ENCODE data around the gene SPACA6. TPM values are rescaled to one million over a fixed set of nuclear protein-coding genes. Genes with fewer than 3 reads are reported as not detected.

SPACA6 gene
- total and polyA plus RNA-seq, 9 of the 15 experiments (the other 6 are each of a cell fraction or from before 2014, with no cell fraction given) = 1.3 to 17.3 (median 6.2) TPM

- TF ChIP-seq ZNF609 (CRISPR knock-in tag; IDR thresholded peaks at IDR 0.05; ENCODE audit: borderline replicate concordance) (no peak), THRB (CRISPR knock-in tag; conservative IDR thresholded peaks at IDR 0.05) (no peak)
These were observed 42.8 kb downstream of the SPACA6 start (continued) for GRCh38 chr19:51735759-51736449.

- H3K27me3 ChIP-seq (ENCODE audit: control insufficient read depth in 2 of 2, insufficient read depth in 2 of 2, low read length in 2 of 2) = peaks cover 0 to 29% of the 10 kb centered on the region in 2 experiments; a peak in 3 of 5 replicates
- ChIA-PET POLR2A (interaction anchor here (1.2 kb wide), 1 partner anchor 38 kb away, joined by 3 read pairs; no protein-coding TSS in a partner anchor), CTCF (ENCODE audit: low intra/inter-chr PET ratio) (no interaction called here)
- no peak for FAIRE-seq
- DNase-seq (ENCODE audit: extremely low read depth in 1 of 4, low spot score in 3 of 4) = no peak
- intact Hi-C loops (cut with micrococcal nuclease) = no loop called here
- H2AFZ ChIP-seq (ENCODE audit: low read depth, low read length) = no peak overlapping the region
- no peak overlapping the region for H3K4me3 ChIP-seq
- no TSS peak for BruUV-seq (replicated peaks)
- no peaks in the 10 kb centered on the region for H3K9me3 ChIP-seq (replicated peaks; ENCODE audit: control insufficient read depth, insufficient read depth, low read depth, low read length)
- no peaks in the 10 kb centered on the region; the same call in 1 of the 2 replicates for H4K20me1 ChIP-seq (replicated peaks; ENCODE audit: control insufficient read depth, insufficient read depth, low read length)
- in situ Hi-C loops (cut with MboI) = no loop called here
- no peak overlapping the region for H3K9ac ChIP-seq (ENCODE audit: insufficient read depth in 1 of 2, low read depth in 2 of 2, low read length in 2 of 2)
- no peaks in the 10 kb centered on the region for H3K79me2 ChIP-seq (ENCODE audit: control insufficient read depth, insufficient read depth, low read length)
- H3K27ac ChIP-seq (ENCODE audit: extremely low read depth, low read depth, low read length) = no peak overlapping the region
- H3K4me2 ChIP-seq (ENCODE audit: insufficient read depth, low read length) = no peak overlapping the region
- ATAC-seq = no peak
- no peaks in the 10 kb centered on the region for H3K9me1 ChIP-seq (ENCODE audit: control insufficient read depth, insufficient read depth, low read length)
- WGBS (ENCODE audit: insufficient coverage, low coverage, missing lambda C conversion rate) = 31% methylated on average over 3 of the region's 3 CpGs
- peaks cover 7 to 21% of the 10 kb centered on the region in 2 experiments; a peak in 4 of 5 replicates for H3K4me1 ChIP-seq (replicated peaks in 1 of 2; ENCODE audit: control insufficient read depth in 2 of 2, insufficient read depth in 2 of 2, low read length in 2 of 2)
- no peaks in the 10 kb centered on the region for H3K36me3 ChIP-seq (ENCODE audit: control insufficient read depth, insufficient read depth, low read length)
- TF ChIP-seq NR0B1 (IDR thresholded peaks at IDR 0.05; ENCODE audit: partially characterized antibody) = no peak
- no peak for TF ChIP-seq ZNF217 (CRISPR knock-in tag; IDR thresholded peaks at IDR 0.05)
- no peak for TF ChIP-seq ZNF408 (CRISPR knock-in tag; IDR thresholded peaks at IDR 0.05; ENCODE audit: low read depth)
- TF ChIP-seq ZZZ3 (IDR thresholded peaks at IDR 0.05) = no peak
- no peak for TF ChIP-seq TCF7L2 (IDR thresholded peaks at IDR 0.05; ENCODE audit: low read depth, low read length)
- TF ChIP-seq SMAD4 (CRISPR knock-in tag; conservative IDR thresholded peaks at IDR 0.05) = no peak
- no peak for TF ChIP-seq ETV5 (CRISPR knock-in tag; IDR thresholded peaks at IDR 0.05; ENCODE audit: low read depth)
- TF ChIP-seq KLF16 (IDR thresholded peaks at IDR 0.05) = no peak
- TF ChIP-seq ZNF133 (CRISPR knock-in tag; IDR thresholded peaks at IDR 0.05) = no peak
- TF ChIP-seq SRSF7 (optimal IDR thresholded peaks at IDR 0.05; ENCODE audit: low read depth, low read length) = no peak
- TF ChIP-seq THRAP3 (IDR thresholded peaks at IDR 0.05; ENCODE audit: borderline replicate concordance) = no peak
- no peak for TF ChIP-seq RBM39 (optimal IDR thresholded peaks at IDR 0.05; ENCODE audit: low read depth, low read length)
These were observed 44.3 kb downstream of the SPACA6 start for GRCh38 chr19:51737389-51737788.
